NCI-H2029 (cell line): ENCODE measurements around the gene CDC27.
"Not testable (repeated sequence)": the region's sequence is repeated elsewhere in the genome, so short reads cannot be mapped to it uniquely, and the experiment has no call there.

ENCODE experiments used
- DNase-seq: peaks from one replicate; lab custom pipeline; 2025; lab: John Stamatoyannopoulos, UW

Gene CDC27

DNA sequence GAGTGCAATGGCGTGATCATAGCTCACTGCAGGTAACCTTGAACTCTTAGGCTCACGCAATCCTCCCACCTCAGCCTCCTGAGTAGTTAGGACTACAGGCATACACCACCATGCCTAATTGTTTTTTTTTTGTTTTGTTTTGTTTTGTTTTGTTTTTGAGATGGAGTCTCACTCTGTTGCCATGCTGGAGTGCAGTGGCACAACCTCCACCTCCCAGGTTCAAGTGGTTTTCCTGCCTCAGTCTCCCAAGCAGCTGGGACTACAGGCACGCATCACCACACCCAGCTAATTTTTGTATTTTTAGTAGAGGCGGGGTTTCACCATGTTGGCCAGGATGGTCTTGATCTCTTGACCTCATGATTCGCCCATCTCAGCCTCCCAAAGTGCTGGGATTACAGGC, 54.7 kb downstream of the CDC27 start:
- DNase-seq = not testable (repeated sequence)

DNA sequence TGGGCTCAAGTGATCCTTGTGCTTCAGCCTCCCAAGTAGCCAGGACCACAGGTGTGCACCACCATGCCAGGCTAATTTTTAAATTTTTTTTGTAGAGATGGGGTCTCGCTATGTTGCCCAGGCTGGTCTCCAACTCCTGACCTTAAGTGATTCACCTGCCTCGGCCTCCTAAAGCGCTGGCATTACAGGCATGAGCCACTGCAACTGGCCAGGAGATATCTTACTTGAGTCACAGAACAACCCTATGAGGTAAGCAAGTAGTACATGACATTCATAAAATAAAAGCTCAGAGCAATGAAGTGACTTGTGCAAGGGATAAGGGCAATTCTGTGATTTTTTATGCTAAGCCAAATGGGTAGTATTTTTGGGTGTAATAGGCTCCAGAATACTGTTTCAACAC, 57.3 kb downstream of the CDC27 start:
- no peak for DNase-seq

DNA sequence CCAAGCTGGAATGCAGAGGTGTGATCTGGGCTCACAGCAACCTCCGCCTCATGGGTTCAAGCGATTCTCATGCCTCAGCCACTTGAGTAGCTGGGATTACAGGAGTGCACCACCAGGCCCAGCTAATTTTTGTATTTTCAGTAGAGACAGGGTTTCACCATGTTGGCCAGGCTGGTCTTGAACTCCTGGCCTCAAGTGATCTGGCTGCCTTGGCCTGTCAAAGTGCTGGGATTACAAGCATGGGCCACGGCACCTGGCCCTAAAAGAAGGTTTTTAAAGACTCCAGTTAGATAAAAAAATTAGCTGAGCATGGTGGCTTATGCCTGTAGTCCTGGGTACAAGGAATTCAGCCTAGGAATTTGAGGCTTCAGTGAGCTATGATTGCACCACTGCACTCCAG, 62.3 kb downstream of the CDC27 start:
- not testable (repeated sequence) for DNase-seq

DNA sequence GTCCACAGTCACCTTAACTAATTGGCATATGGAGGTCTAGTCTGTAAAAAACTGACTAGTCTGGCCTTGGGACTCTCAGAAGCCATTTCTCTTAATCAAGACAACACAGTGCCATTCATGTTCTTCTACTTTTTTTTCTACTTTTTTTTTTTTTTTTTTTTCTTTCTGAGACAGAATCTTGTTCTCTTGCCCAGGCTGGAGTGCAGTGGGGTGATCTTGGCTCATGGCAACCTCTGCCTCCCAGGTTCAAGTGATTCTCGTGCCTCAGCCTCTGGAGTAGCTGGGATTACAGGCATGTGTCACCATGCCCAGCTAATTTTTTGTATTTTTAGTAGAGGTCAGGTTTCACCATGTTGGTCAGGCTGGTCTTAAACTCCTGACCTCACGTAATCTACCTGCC, 65.8 kb downstream of the CDC27 start:
- not testable (repeated sequence) for DNase-seq

DNA sequence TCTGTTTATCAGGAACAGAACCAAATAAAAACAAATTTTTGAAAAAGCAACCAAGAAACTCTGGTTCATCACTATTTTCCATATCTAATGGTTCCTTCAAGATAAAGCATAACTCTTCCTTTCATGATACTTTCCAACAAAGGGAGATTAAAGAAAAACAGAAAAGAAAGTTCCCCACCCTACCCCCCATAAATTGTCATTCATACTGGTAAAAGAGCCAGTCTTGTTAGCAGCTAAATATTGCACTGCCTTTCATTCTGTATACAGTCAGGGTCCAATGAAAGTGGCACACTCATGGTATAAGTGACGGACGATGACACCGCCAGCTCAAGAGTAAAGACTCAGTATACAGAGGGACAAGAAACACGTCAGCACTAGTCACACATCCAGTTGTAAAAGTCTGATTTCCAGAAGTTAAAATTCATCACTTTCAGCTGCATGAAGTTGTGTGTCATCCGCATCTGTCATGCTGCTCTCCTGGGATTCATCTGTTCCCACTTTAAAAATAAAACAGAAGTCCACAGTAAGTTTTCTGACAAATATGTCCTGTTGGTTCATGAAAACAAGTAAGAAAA, 68.5 kb downstream of the CDC27 start:
- no peak for DNase-seq

DNA sequence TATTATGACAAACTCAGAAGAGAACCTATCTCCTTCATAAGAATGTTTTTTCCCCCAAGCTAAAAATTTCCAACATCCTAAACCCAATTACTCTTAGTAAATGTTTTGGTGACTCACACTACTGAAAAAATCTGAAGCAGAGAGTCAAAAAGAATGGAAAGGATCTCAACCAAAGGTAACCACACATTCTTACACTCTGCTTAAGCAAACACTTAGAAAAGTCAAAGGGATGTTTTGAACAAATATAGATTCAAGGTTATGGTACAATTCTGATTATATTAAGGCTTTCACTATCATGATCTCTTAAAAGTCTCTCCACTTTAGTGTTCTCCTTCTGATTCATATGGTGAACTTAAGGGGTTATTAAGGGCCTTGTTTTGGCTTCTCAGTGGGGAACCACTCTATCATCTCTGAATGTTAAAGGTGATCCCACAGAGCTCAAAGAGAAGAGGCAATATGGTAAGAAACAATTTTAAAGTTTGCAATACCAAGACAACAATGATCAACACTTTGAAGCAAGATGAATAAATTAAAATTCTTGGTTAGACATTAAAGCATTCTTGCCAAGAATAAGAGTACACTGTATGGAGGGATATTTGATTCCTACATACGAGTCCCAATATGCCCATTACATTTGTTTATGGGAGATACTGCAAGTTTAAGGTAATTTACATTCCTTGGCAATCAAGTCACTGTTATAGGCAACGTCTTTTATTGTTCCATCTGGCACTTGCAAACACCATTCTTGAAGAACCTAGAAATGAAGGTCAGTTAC, 69.2 kb downstream of the CDC27 start:
- DNase-seq = no peak

DNA sequence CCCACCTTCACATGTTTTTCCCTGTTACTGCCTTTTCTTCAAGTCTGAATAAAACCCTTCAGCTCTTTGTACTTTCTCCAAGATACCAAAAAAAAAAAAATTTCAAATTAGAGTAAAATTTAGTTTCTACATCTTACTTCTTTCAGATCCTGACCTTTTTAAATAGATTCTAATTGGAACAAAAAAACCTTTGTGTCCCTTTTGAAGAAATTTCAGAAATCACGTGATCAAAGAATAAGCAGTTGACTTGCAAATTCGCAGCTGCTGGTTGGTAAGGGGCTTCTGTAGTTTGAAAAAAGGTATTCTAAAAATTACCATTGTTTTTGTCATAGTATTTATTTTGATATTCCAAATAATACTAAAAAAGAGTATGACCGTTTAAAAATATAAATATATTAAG, 71.7 kb downstream of the CDC27 start:
- DNase-seq = no peak

DNA sequence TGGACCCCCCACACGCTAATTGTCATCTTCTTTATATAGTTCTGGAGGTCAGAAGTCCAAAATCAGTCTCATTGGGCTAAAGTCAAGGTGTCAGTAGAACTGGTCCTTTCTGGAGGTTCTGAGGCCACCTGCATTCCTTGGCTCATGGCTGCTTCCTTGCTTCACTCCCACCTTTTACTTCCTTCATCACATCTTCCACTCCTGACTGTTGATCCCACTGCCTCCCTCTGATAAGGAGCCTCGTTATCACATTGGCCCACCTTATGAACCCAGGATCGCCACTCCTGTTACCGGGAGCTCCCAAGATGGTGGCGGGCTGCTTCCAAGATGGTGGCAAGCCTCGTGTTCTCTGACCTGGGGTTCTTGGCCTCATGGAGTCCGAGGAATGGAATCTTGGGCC, 83.0 kb downstream of the CDC27 start:
- no peak for DNase-seq

DNA sequence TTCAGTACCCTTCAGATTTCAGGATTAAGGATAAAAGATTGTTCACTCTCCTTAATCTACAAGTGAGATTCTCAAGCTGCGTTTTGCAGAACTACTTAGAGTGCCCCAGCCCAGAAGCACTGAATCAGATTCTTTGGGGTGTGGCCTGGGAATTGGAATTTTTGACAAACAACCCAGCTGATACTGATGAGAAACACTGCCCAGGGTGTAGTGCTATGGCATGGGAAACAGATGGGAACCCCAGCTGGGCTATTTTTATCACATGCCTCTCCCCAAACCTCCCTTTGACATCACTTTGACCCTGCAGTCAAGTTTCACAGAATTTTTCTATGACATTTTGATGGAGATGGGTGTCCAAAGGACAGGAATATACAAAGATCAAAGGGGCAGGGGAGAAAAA, 83.8 kb downstream of the CDC27 start:
- DNase-seq = not testable (repeated sequence)

DNA sequence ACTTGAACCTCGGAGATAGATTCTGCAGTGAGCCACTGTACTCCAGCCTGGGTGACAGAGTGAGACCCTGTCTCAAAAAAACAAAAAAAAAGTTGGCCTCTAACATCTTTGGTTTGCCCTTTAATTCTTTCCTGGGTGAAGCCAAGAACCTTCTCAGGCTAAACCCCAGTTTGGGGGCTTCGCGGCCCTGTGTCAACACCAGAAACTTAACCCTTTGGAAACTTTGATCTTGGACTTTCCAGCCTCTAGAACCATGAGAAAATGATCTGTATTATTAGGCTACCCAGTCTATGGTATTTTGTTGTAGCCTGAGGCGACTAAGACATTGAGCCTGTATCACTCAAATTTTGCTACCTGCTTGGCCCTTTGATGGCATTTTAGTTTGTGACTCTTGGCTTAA, 86.2 kb downstream of the CDC27 start:
- DNase-seq = no peak

DNA sequence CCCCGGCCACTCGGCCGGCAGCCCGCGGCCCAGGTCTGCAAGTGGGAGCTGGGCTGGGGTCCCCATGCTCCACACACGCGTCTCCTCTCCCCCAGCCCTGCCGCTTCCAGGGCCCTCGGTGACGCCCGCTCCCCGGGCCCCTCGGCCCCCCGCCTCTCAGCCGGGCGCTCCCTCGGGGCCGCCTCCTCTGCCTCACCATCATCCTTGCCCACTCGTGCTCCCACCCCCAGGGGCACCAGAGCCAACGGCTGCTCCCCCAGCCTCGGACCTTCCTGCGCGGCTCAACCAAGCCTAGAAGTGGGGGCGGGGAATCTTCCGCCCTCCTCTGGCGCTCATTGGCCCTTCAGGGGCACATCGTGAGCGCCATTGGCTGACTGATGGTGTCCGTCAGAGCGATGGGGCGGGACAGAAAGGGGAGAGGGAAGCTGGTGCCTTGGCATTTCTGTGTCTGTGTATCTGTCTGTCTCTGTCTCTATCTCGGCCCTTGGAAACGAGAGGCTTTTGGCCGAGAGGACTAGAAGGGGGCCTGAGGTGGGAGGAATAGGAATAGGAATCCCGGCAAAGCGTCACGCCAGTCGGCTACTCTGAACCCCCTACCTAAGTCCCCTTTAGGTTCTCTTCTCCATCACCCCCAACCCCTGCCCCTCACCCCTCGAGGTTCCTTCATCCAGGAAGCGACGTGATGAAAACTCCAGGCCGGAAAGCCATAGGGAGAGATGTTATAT, 88.9 kb downstream of the CDC27 start:
- DNase-seq = peak; percentile 73

DNA sequence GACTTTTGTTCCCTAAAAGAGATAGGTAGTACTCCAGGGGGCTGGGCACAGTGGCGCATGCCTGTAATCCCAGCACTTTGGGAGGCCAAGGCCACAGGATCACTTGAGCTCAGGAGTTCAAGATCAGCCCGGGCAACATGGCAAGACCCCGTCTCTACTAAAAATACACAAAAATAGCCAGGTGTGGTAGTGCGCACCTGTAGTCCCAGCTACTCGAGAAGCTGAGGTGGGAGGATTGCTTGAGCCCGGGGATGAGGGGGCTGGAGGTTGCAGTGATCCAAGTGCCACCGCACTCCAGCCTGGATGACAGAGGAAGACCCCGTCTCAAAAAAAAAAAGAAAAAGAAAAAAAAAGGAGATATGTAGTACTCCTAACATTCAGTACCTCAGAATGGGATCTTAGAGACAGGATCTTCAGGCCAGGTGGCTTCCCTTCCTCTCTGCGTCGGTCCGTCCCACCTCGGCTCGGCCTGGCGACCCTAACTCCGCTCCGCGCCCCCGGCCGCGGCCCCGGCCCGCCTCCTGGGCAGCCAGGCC, 89.6 kb downstream of the CDC27 start:
- no peak for DNase-seq

DNA sequence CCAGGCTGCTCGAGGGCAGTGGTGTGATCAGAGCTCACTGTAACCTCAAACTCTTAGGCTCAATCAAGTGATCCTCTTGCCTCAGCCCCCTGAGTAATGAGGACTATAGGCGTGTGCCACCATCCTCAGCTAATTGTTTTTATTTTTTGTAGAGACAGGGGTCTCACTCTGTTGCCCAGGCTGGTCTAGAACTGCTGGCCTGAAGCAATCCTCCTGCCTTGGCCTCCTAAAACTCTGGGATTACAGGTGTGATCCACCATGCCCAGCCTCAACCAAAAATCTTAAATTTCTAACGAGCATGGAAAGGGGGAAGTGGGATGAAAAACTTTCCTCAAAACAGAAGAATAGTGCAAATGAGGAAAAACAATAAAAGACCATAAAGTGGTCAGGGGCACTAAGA, 92.8 kb downstream of the CDC27 start:
- DNase-seq = no peak

DNA sequence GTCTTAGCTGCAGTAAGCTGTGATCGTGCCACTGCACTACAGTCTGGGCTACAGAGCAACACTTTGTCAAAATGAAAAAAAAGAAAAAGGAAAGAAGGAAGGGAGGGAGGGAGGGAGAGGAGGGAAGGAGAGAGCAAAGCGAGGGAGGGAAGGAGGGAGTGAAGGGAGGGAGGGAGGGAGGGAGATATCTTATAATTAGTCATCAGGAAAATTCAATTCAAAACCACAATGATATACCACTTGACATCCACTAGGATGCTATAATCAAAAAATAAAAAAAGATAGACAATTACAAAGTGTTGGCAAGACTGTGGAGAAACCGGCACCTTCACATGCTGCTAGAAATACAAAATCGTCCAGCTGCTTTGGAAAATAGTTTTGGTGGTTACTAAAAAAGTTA, 93.8 kb downstream of the CDC27 start:
- no peak for DNase-seq

DNA sequence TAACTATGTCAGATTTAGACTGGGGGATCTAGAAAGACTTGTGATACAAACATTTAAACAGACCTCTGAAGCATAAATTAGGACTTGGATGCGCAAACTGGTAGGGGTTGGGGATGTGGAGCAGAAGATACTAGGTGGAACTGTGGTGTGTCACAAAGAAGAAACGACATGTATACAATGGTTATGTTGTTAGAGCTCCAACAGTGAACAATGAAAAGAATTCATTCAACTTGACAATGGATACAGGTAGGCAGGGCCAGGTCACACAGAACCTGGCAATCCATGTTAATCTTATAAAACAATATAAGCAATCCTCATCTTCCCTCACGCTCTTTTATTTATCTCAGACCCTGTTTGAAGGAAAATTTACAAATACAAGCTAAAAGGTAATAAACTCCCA, 102.0 kb downstream of the CDC27 start:
- DNase-seq = no peak

DNA sequence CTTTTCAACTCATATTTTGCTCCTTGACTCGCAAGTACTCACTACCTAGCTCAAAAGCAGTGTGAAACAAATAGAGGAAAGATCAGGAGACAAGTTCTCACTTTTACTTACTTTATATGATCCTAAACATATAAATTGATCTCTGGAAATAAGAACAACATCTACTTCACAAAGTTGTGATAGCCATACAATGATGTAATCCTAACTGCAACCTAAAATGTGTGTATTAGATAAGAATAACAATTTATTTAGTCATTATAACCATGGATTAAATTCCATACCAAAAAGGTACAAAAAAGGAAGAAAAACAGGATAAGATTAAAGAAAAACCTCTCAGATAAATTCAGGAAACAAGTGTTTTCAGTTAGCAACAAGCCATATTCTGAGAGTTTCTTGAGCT, 103.4 kb downstream of the CDC27 start:
- DNase-seq = no peak

DNA sequence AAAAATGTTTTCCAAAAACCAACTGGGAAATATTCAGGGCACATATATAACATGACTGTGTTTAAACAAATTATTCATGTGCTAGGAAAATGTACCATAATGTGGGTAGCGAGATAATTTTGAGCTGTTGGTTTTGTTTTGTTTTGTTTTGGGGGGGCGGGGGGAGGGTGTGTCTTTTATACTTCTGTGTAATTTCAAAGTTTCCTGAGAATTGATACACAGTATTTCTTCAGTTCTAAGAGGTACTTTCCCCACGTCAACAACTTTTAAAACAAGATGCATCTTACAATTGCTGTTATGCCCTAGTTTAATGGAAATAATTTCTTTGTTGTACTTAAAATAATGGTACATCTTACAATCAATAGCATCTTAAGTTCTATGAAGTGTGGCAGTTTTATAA, 110.3 kb downstream of the CDC27 start:
- no peak for DNase-seq

DNA sequence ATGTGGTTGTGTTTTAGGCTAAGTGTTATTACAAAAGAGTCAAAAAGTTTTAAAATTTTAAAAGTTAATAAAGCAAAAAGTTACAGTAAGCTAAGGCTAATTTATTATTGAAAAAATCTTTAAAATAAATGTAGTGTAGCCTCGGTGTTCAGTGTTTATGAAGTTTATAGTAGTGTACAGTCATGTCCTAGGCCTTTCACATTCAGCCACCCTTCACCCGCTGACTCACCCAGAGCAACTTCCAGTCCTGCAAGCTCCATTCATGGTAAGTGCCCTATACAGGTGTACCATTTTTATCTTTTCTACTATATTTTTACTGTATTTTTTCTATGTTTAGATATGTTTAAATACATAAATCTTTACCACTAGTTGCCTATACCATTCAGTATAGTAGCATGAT, 111.5 kb downstream of the CDC27 start:
- no peak for DNase-seq

DNA sequence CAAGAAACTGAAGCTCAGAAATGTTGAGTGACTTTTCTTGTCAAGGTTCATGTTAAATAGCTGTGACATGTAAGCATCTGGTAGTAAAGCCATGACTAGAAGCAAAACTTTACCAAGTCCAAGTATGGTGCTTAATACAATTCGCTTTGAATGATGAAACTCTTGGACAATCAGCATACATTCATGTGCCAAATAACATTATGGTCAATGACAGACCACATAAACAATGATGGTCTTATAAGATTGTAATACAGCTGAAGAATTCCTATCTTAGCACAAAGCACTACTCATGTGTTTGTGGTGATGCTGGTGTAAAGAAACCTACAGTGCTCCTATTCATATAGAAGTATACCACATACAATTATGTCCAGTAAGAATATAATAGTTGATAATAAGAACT, 112.9 kb downstream of the CDC27 start:
- DNase-seq = no peak

DNA sequence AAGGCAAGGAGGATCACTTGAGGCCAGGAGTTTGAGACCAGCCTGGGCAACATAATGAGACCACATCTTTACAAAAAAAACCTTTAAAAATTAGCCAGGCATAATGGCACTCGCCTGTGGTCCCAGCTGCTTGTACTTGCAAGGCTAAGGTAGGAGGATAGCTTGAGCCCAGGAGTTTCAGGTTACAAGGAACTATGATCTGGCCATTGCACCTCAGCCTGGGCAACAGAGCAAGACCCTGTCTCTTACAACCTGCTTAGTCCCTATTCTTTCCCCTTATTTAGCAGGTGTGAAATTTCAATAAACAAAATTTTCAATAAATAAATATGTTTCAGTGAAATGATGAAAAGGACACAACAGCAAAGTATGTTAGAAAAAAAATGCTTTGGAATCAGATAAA, 114.7 kb downstream of the CDC27 start:
- DNase-seq = not testable (repeated sequence)

DNA sequence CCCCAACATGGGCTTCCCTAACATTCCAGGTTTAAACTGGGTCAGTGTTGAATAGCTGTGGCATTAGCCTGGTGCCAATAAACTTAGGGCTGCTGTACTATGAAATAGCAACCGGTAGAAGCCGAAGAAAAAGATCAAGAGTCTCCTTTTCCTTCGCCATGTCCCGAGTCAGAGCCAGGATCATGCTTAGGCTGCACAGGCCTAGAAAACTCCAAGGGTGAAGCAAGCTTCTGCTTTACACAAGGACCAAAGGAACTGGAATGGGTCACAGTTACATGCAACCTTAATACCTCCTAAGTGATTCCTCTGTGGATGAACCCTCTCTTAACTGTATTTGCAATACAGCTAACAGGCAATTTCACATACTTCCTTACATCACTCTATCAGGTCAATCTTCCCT, 115.5 kb downstream of the CDC27 start:
- not testable (repeated sequence) for DNase-seq

DNA sequence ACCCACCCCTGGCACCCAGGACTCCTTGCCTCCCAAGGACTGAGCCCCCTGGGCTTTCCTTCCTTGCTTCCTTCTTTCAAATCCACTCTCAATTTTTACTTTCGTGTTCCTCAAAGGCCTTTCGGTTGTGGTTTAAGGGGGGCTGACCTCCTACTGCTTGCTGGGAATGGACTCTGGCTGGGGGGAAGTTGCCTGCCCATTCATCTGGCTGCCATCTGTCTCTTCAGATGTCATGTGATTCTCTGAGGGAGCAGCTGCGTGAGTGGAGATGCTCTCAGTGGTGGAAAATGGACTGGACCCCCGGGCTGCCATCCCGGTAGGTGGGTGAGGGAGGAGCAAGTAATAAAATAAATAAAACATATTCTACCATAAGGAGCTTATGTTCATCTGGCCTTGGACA, 116.2 kb downstream of the CDC27 start:
- DNase-seq = no peak

DNA sequence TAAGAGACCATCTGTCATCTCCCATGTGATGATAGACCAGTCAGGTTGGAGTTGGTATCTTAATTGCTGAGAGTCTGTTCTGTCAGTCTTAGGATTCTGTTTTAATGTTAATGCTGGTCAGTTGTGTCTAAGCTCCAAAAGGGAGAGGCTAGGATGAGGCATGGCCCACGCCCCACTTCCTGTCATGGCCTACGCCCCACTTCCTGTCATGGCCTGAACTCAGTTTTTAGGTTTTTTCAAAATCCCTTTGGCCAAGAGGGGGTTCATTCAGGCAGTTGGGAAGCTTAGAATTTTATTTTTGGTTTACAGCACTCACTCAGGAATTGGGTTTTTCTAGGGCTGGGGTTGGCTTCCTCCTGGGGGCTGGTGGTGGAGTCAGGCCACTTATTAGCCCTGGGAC, 117.9 kb downstream of the CDC27 start:
- not testable (repeated sequence) for DNase-seq
